Naive thymus-derived CD4-positive, alpha-beta T cell (primary cell): ENCODE measurements around the gene PRC1. TPM values are rescaled to one million over a fixed set of nuclear protein-coding genes. Genes with fewer than 3 reads are reported as not detected.

ENCODE experiments used
- ATAC-seq: fragments of 150-1000 bp; cut with Tn5 transposase; 2 replicates; pipeline ENCODE4 v1.10.0; 2021; ENCODE audit warnings: mild to moderate bottlenecking, moderate library complexity
- CTCF ChIA-PET: fragments of 350-600 bp; sonication (Branson Sonifier 250); formaldehyde crosslinking; loops from one replicate; lab custom pipeline; 2021; ENCODE audit warnings: antibody characterized with exemption; lab: Charles Lee
- POLR2A ChIA-PET: fragments of 350-600 bp; sonication (Branson Sonifier 250); formaldehyde crosslinking; loops from one replicate; lab custom pipeline; 2021; ENCODE audit warnings: antibody characterized with exemption, inconsistent platforms; lab: Charles Lee
- DNase-seq, 9 donors: peaks; one replicate each; pipeline versions ENCODE4 v3.0.0 to v3.0.0-alpha.2; 2020 to 2022; ENCODE audit warnings: mixed read lengths in 1 of 9
- H3K27ac ChIP-seq: one replicate; pipeline ENCODE4 v1.7.0; 2013; ENCODE audit warnings: mild to moderate bottlenecking, low read depth, low read length, moderate library complexity
- H3K27me3 ChIP-seq, 2 donors: one replicate each; pipeline ENCODE4 v1.7.0; 2013; ENCODE audit warnings: low read length in 2 of 2, mild to moderate bottlenecking in 2 of 2, moderate library complexity in 2 of 2; ENCODE audit not compliant: control insufficient read depth in 2 of 2, insufficient read depth in 2 of 2
- H3K36me3 ChIP-seq, 3 experiments: 1 replicate in 2 of 3; 2 replicates in 1 of 3; pipeline ENCODE4 v1.7.0; 2013; ENCODE audit warnings: low read length in 3 of 3, mild to moderate bottlenecking in 3 of 3, moderate library complexity in 1 of 3; ENCODE audit not compliant: insufficient read depth in 3 of 3, control insufficient read depth in 2 of 3
- H3K4me1 ChIP-seq, 2 donors: one replicate each; pipeline ENCODE4 v1.7.0; 2013; ENCODE audit warnings: low read length in 2 of 2, mild to moderate bottlenecking in 2 of 2, moderate library complexity in 1 of 2; ENCODE audit not compliant: control insufficient read depth in 2 of 2, insufficient read depth in 2 of 2
- H3K4me3 ChIP-seq: 2 replicates; pipeline ENCODE4 v1.7.0; 2013; ENCODE audit warnings: mild to moderate bottlenecking, low read length
- H3K9me3 ChIP-seq, 3 experiments: 1 replicate in 2 of 3; 2 replicates in 1 of 3; pipeline ENCODE4 v1.7.0; 2013; ENCODE audit warnings: low read length in 3 of 3; ENCODE audit not compliant: control insufficient read depth in 2 of 3
- H3K27ac Mint-ChIP-seq, 9 donors: one replicate each; pipeline ENCODE4 v1.8.0; 2020 to 2022; ENCODE audit warnings: mixed read lengths in 9 of 9, mild to moderate bottlenecking in 8 of 9, moderate library complexity in 5 of 9, inconsistent platforms in 2 of 9
- H3K27me3 Mint-ChIP-seq, 5 donors: one replicate each; pipeline ENCODE4 v1.8.0; 2021 to 2022; ENCODE audit warnings: mixed read lengths in 5 of 5, mild to moderate bottlenecking in 1 of 5
- H3K36me3 Mint-ChIP-seq, 5 donors: one replicate each; pipeline ENCODE4 v1.8.0; 2020 to 2022; ENCODE audit warnings: mixed read lengths in 5 of 5, mild to moderate bottlenecking in 3 of 5, inconsistent platforms in 1 of 5
- H3K4me1 Mint-ChIP-seq, 7 donors: one replicate each; pipeline ENCODE4 v1.8.0; 2020 to 2022; ENCODE audit warnings: mixed read lengths in 7 of 7, mild to moderate bottlenecking in 3 of 7, inconsistent platforms in 1 of 7
- H3K4me3 Mint-ChIP-seq, 10 donors: one replicate each; pipeline ENCODE4 v1.8.0; 2020 to 2022; ENCODE audit warnings: mild to moderate bottlenecking in 10 of 10, mixed read lengths in 10 of 10, moderate library complexity in 6 of 10, inconsistent platforms in 2 of 10
- H3K9me3 Mint-ChIP-seq, 11 donors: one replicate each; pipeline ENCODE4 v1.8.0; 2020 to 2022; ENCODE audit warnings: mixed read lengths in 11 of 11, mild to moderate bottlenecking in 4 of 11, inconsistent platforms in 1 of 11, moderate library complexity in 1 of 11
- intact Hi-C, 2 donors: fragments of 100-400 bp; cut with micrococcal nuclease; formaldehyde crosslinking; loops; one replicate each; pipeline ENCODE4 v1.15.1; 2023
- polyA plus RNA-seq, 2 donors: library from polyadenylated mRNA; unstranded; fragments of 300-500 nt; fragmentation: Illumina TruSeq; gene quantifications; one replicate each; pipeline ENCODE4 v1.2.3, GENCODE V29; 2021
- total RNA-seq, 6 experiments: library from RNA in 5 of 6; stranded (reverse) in 5 of 6; gene quantifications; 1 replicate in 5 of 6; 2 replicates in 1 of 6; pipeline ENCODE4 v1.2.3 and lab custom pipeline; 2021 to 2026

Gene PRC1
- total and polyA plus RNA-seq, 7 experiments from 2014 or later, result 0.47 to 98.9 (median 4.4) TPM

- no peaks in the 10 kb centered on the region for H3K27me3 ChIP-seq
- ChIA-PET POLR2A (interaction anchor here (0.6 kb wide), 1 partner anchor 17 kb away, joined by 4 read pairs; no protein-coding TSS in a partner anchor), CTCF (no interaction called here)
- Mint-ChIP-seq H3K36me3 (peaks cover 4 to 35% (median 7%) of the 10 kb centered on the region in 5 donors), H3K4me3 (no peak overlapping the region), H3K9me3 (no peaks in the 10 kb centered on the region), H3K4me1 (no peaks in the 10 kb centered on the region), H3K27me3 (no peaks in the 10 kb centered on the region), H3K27ac (no peak overlapping the region)
- peaks cover 0 to 16% (median 0%) of the 10 kb centered on the region in 3 experiments for H3K36me3 ChIP-seq
- DNase-seq (no peak), ATAC-seq (no peak)
- no peak overlapping the region for H3K27ac ChIP-seq
- intact Hi-C loops, result no loop called here
- no peaks in the 10 kb centered on the region for H3K9me3 ChIP-seq
- no peak overlapping the region for H3K4me3 ChIP-seq
- H3K4me1 ChIP-seq, result no peaks in the 10 kb centered on the region
Observed at GRCh38 chr15:90970274-90970673, 24.1 kb downstream of the PRC1 start.

GRCh38 chr15:90968434-90968833, 25.9 kb downstream of the PRC1 start:
- intact Hi-C loops, result no loop called here
- no peak overlapping the region for H3K27ac ChIP-seq
- H3K4me3 Mint-ChIP-seq, result no peak overlapping the region
- H3K36me3 Mint-ChIP-seq, result peaks cover 0 to 32% (median 4%) of the 10 kb centered on the region in 5 donors
- H3K9me3 ChIP-seq, result no peaks in the 10 kb centered on the region
- no peaks in the 10 kb centered on the region for H3K9me3 Mint-ChIP-seq
- no peak for DNase-seq
- H3K27ac Mint-ChIP-seq, result peak overlapping the region in 1 of 9 donors; percentile 56
- H3K27me3 Mint-ChIP-seq, result no peaks in the 10 kb centered on the region
- H3K4me1 ChIP-seq, result no peaks in the 10 kb centered on the region
- POLR2A ChIA-PET, result no interaction called here
- no peak overlapping the region for H3K4me3 ChIP-seq
- peaks cover 0 to 16% (median 0%) of the 10 kb centered on the region in 3 experiments for H3K36me3 ChIP-seq
- H3K4me1 Mint-ChIP-seq, result no peaks in the 10 kb centered on the region
- H3K27me3 ChIP-seq, result no peaks in the 10 kb centered on the region
- no peak for ATAC-seq
- CTCF ChIA-PET, result no interaction called here

- H3K4me3 ChIP-seq, result no peak overlapping the region
- Mint-ChIP-seq H3K27me3 (no peaks in the 10 kb centered on the region), H3K36me3 (peaks cover 0 to 35% (median 4%) of the 10 kb centered on the region in 5 donors), H3K4me1 (peaks cover 0 to under 1% (median 0%) of the 10 kb centered on the region in 7 donors), H3K9me3 (no peaks in the 10 kb centered on the region), H3K27ac (peak overlapping the region in 1 of 9 donors; percentile 25), H3K4me3 (no peak overlapping the region)
- DNase-seq (no peak), ATAC-seq (no peak)
- ChIA-PET POLR2A (no interaction called here), CTCF (no interaction called here)
- intact Hi-C loops, result no loop called here
- H3K27ac ChIP-seq, result no peak overlapping the region
- H3K27me3 ChIP-seq, result no peaks in the 10 kb centered on the region
- no peaks in the 10 kb centered on the region for H3K9me3 ChIP-seq
- no peaks in the 10 kb centered on the region for H3K4me1 ChIP-seq
- peaks cover 0 to 16% (median 0%) of the 10 kb centered on the region in 3 experiments for H3K36me3 ChIP-seq
Observed at GRCh38 chr15:90967206-90967605, 27.1 kb downstream of the PRC1 start.

GRCh38 chr15:90966262-90966661, 28.1 kb downstream of the PRC1 start:
- no peaks in the 10 kb centered on the region for H3K9me3 ChIP-seq
- Mint-ChIP-seq H3K4me1 (peaks cover 0 to 3% (median 0%) of the 10 kb centered on the region in 7 donors), H3K36me3 (peaks cover 1 to 43% (median 7%) of the 10 kb centered on the region in 5 donors), H3K27me3 (no peaks in the 10 kb centered on the region), H3K27ac (no peak overlapping the region), H3K4me3 (no peak overlapping the region), H3K9me3 (no peaks in the 10 kb centered on the region)
- DNase-seq (no peak), ATAC-seq (no peak)
- no peak overlapping the region for H3K27ac ChIP-seq
- intact Hi-C loops, result no loop called here
- ChIA-PET POLR2A (no interaction called here), CTCF (no interaction called here)
- H3K27me3 ChIP-seq, result no peaks in the 10 kb centered on the region
- no peak overlapping the region for H3K4me3 ChIP-seq
- no peaks in the 10 kb centered on the region for H3K4me1 ChIP-seq
- H3K36me3 ChIP-seq, result peaks cover 0 to 25% (median 0%) of the 10 kb centered on the region in 3 experiments

- H3K4me3 ChIP-seq, result no peak overlapping the region
- peaks cover 0 to 36% (median 0%) of the 10 kb centered on the region in 3 experiments for H3K36me3 ChIP-seq
- peaks cover 5 to 35% (median 11%) of the 10 kb centered on the region in 5 donors for H3K36me3 Mint-ChIP-seq
- H3K27ac ChIP-seq, result no peak overlapping the region
- intact Hi-C loops, result no loop called here
- no peaks in the 10 kb centered on the region for H3K9me3 ChIP-seq
- ChIA-PET POLR2A (interaction anchor here (1.7 kb wide), 1 partner anchor 27 kb away, joined by 3 read pairs; the partner anchor contains the start of gene UNC45A), CTCF (interaction anchor here (1.6 kb wide), 1 partner anchor 71 kb away, joined by 6 read pairs; no protein-coding TSS in a partner anchor)
- no peaks in the 10 kb centered on the region for H3K27me3 ChIP-seq
- no peaks in the 10 kb centered on the region for H3K9me3 Mint-ChIP-seq
- H3K27ac Mint-ChIP-seq, result no peak overlapping the region
- no peaks in the 10 kb centered on the region for H3K4me1 ChIP-seq
- H3K4me3 Mint-ChIP-seq, result no peak overlapping the region
- DNase-seq (no peak), ATAC-seq (no peak)
- peaks cover 0 to 8% (median 5%) of the 10 kb centered on the region in 7 donors for H3K4me1 Mint-ChIP-seq
- H3K27me3 Mint-ChIP-seq, result no peaks in the 10 kb centered on the region
Observed at GRCh38 chr15:90962021-90962420, 32.3 kb downstream of the PRC1 start.

- intact Hi-C loops, result no loop called here
- no peaks in the 10 kb centered on the region for H3K27me3 ChIP-seq
- peak overlapping the region in 2 of 9 donors; percentile 50 to 63 for H3K27ac Mint-ChIP-seq
- CTCF ChIA-PET, result interaction anchor here (0.6 to 1.6 kb wide), 2 partner anchors 73 to 308 kb away, joined by 3 to 6 read pairs; no protein-coding TSS in a partner anchor
- peaks cover 0 to 25% (median 0%) of the 10 kb centered on the region in 3 experiments for H3K36me3 ChIP-seq
- H3K4me3 ChIP-seq, result no peak overlapping the region
- peaks cover 7 to 10% of the 10 kb centered on the region in 2 donors for H3K4me1 ChIP-seq
- H3K27ac ChIP-seq, result no peak overlapping the region
- POLR2A ChIA-PET, result interaction anchor here (1.7 to 9.2 kb wide), 2 partner anchors 25 to 27 kb away, joined by 3 to 119 read pairs; partner anchors contain the start of genes HDDC3 and UNC45A
- H3K9me3 Mint-ChIP-seq, result no peaks in the 10 kb centered on the region
- no peak overlapping the region for H3K4me3 Mint-ChIP-seq
- H3K4me1 Mint-ChIP-seq, result peaks cover 5 to 17% (median 12%) of the 10 kb centered on the region in 7 donors
- H3K36me3 Mint-ChIP-seq, result peaks cover 5 to 29% (median 11%) of the 10 kb centered on the region in 5 donors
- no peak for DNase-seq
- H3K9me3 ChIP-seq, result no peaks in the 10 kb centered on the region
- no peaks in the 10 kb centered on the region for H3K27me3 Mint-ChIP-seq
- ATAC-seq, result no peak
Observed at GRCh38 chr15:90960298-90961091, 33.8 kb downstream of the PRC1 start.
